Mesenteric fat pad (tissue), 1 donor: Measurements from ENCODE around the gene SH2D4B. TPM values are rescaled to one million over a fixed set of nuclear protein-coding genes. Genes with fewer than 3 reads are reported as not detected.

ENCODE experiments used
- DNase-seq: peaks from one replicate; pipeline ENCODE4 v3.0.0-alpha.2; 2020; ENCODE audit warnings: low spot score
- total RNA-seq: library from RNA; stranded (reverse); fragmentation: NEBNext Ultra II Directional; extraction: Animal tissue kit (Norgen Biotek cat#: 25700); gene quantifications from one replicate; pipeline ENCODE4 v1.2.1, GENCODE V29; 2021
- donor health status: DM: yes; HTN: yes; CAD: no.

Gene SH2D4B
- total RNA-seq, 1 donor from 2014 or later: 0.35 TPM

GRCh38 chr10:80542053-80542452, 4.4 kb downstream of the SH2D4B start:
- DNase-seq: peak; percentile 35

- peak; percentile 62 for DNase-seq
Measured at GRCh38 chr10:80542652-80543318, 5.1 kb downstream of the SH2D4B start.

- DNase-seq: peak; percentile 71
Measured at GRCh38 chr10:80543319-80543672, 5.6 kb downstream of the SH2D4B start.

GRCh38 chr10:80544316-80544953, 6.7 kb downstream of the SH2D4B start:
- peak; percentile 80 for DNase-seq

- peak; percentile 2 for DNase-seq
Measured at GRCh38 chr10:80545258-80545881, 7.7 kb downstream of the SH2D4B start.

GRCh38 chr10:80552151-80552646, 14.5 kb downstream of the SH2D4B start:
- DNase-seq: peak; percentile 76

- peak; percentile 64 for DNase-seq
Measured at GRCh38 chr10:80553436-80553835, 15.7 kb downstream of the SH2D4B start.

GRCh38 chr10:80554050-80554449, 16.3 kb downstream of the SH2D4B start:
- peak; percentile 68 for DNase-seq

- no peak for DNase-seq
Measured at GRCh38 chr10:80555415-80555814, 17.7 kb downstream of the SH2D4B start.

GRCh38 chr10:80561950-80562349, 24.2 kb downstream of the SH2D4B start:
- DNase-seq: no peak

GRCh38 chr10:80567292-80567691, 29.6 kb downstream of the SH2D4B start:
- no peak for DNase-seq

- no peak for DNase-seq
Measured at GRCh38 chr10:80569131-80569895, 31.6 kb downstream of the SH2D4B start.

- peak; percentile 62 for DNase-seq
Measured at GRCh38 chr10:80571352-80571751, 33.6 kb downstream of the SH2D4B start.

GRCh38 chr10:80579181-80579763, 41.6 kb downstream of the SH2D4B start:
- DNase-seq: no peak

- peak; percentile 24 for DNase-seq
Measured at GRCh38 chr10:80579849-80580637, 42.3 kb downstream of the SH2D4B start.

GRCh38 chr10:80580638-80581468, 43.2 kb downstream of the SH2D4B start:
- DNase-seq: no peak

GRCh38 chr10:80581469-80581835, 43.8 kb downstream of the SH2D4B start:
- no peak for DNase-seq

GRCh38 chr10:80582286-80582960, 44.7 kb downstream of the SH2D4B start:
- no peak for DNase-seq

GRCh38 chr10:80583685-80584084, 46.0 kb downstream of the SH2D4B start:
- DNase-seq: no peak
